ENCODE measurements around the gene KCNMB3.
"Not testable (repeated sequence)": the region's sequence is repeated elsewhere in the genome, so short reads cannot be mapped to it uniquely, and the experiment has no call there.

Gene KCNMB3

GRCh38 chr3:179260949-179261765, 10.2 kb upstream of the KCNMB3 start:
- H3K36me3 ChIP-seq (ENCODE audit: control insufficient read depth, low read depth, low read length) = no peaks in the 10 kb centered on the region
- peak overlapping the region; percentile 61 for H3K4me3 ChIP-seq (ENCODE audit: low read length)
- peaks cover 8% of the 10 kb centered on the region for H3K9me3 ChIP-seq (ENCODE audit: control insufficient read depth, low read depth, low read length)
- peaks cover 7% of the 10 kb centered on the region for H3K27me3 ChIP-seq (ENCODE audit: control insufficient read depth, insufficient read depth, low read length)
- H3K9ac ChIP-seq (ENCODE audit: low read length) = no peak overlapping the region
- no peak overlapping the region for H3K27ac ChIP-seq (ENCODE audit: low read length)
- H3K4me1 ChIP-seq (ENCODE audit: control insufficient read depth, low read depth, low read length) = peaks cover 3% of the 10 kb centered on the region

DNA sequence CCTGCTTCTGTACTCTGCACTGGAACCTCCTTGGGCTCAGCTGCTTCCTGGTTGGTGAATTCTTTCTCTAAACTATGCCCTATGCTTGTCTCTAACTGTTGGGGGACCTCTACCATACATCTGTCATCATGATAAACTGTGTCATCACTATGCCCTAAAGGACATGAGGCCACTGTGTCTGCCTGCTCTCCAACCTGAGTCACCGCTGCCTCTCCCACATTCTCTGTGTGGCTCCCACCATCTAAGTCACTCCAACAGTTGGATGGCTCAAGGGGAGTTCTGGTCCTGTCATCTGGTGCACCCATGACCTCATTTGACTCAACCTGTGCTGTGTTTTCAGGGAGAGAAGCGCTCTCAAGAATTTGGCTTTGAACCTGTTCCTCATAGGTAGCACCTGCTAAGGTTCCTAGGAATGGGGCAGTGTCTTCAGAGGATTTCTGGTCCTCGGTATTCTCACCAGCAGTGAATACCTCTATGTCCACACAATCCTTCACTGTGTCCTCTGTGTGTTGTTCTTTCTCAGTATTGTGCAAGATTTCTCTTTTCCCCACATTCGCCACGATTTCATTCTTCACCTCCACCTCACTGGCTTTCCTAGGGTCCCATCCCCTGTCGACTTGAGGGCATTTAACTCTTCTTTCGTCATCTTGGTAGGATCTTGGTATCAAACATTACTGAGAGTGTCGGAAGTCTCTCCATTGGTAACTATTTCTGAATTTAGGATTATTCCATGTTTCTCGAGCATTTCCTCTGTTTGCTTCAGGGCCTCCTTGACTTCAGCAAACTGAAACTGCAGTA, 9.2 kb upstream of the KCNMB3 start:
- not testable (repeated sequence) for H3K27me3 ChIP-seq (ENCODE audit: control insufficient read depth, insufficient read depth, low read length); H3K27ac ChIP-seq (ENCODE audit: low read length); H3K9ac ChIP-seq (ENCODE audit: low read length); H3K9me3 ChIP-seq (ENCODE audit: control insufficient read depth, low read depth, low read length); H3K4me1 ChIP-seq (ENCODE audit: control insufficient read depth, low read depth, low read length); H3K36me3 ChIP-seq (ENCODE audit: control insufficient read depth, low read depth, low read length)
- H3K4me3 ChIP-seq (ENCODE audit: low read length) = peak overlapping the region; percentile 61

DNA sequence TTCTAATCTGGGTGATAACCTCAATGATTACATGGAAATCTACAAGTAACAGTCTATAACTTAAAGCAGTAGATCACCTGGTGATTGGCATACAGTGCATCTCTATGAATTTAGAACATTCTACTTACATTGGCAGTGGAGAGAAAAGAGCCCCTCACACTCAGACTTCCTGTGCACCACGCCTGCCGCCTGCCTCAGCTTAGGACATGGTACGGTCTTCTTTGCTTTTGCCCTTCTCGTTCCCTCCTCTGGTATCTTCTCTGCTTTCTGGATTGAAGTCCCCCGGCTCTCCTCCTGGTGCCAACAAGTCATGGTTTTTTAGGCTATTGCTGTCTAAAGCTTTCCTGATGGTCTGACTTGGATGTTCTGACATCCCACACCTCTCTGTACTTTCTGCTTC, 7.9 kb upstream of the KCNMB3 start:
- peaks cover 7% of the 10 kb centered on the region for H3K27me3 ChIP-seq (ENCODE audit: control insufficient read depth, insufficient read depth, low read length)
- H3K9me3 ChIP-seq (ENCODE audit: control insufficient read depth, low read depth, low read length) = peaks cover 8% of the 10 kb centered on the region
- H3K4me1 ChIP-seq (ENCODE audit: control insufficient read depth, low read depth, low read length) = peaks cover 3% of the 10 kb centered on the region
- H3K9ac ChIP-seq (ENCODE audit: low read length) = no peak overlapping the region
- H3K36me3 ChIP-seq (ENCODE audit: control insufficient read depth, low read depth, low read length) = no peaks in the 10 kb centered on the region
- no peak overlapping the region for H3K4me3 ChIP-seq (ENCODE audit: low read length)
- no peak overlapping the region for H3K27ac ChIP-seq (ENCODE audit: low read length)

GRCh38 chr3:179257742-179258141, 6.8 kb upstream of the KCNMB3 start:
- not testable (repeated sequence) for H3K4me3 ChIP-seq (ENCODE audit: low read length); H3K36me3 ChIP-seq (ENCODE audit: control insufficient read depth, low read depth, low read length); H3K27ac ChIP-seq (ENCODE audit: low read length); H3K4me1 ChIP-seq (ENCODE audit: control insufficient read depth, low read depth, low read length); H3K27me3 ChIP-seq (ENCODE audit: control insufficient read depth, insufficient read depth, low read length); H3K9me3 ChIP-seq (ENCODE audit: control insufficient read depth, low read depth, low read length); H3K9ac ChIP-seq (ENCODE audit: low read length)

DNA sequence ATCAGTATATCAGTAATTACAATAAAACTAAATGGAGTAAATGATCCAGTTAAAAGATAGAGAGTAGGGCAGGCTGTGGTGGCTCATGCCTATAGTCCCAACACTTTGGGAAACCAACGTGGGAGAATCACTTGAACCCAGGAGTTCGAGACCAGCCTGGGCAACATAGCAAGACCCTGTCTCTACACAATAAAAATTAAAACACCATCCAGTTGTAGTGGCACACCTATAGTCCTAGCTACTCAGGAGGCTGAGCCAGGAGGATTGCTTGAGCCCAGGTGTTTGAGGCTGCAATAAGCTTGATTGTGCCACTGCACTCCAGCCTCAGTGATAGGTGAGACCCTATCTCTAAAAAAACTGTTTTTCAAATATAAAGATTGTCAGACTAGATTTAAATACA, 5.9 kb upstream of the KCNMB3 start:
- H3K4me1 ChIP-seq (ENCODE audit: control insufficient read depth, low read depth, low read length) = peaks cover 3% of the 10 kb centered on the region
- no peak overlapping the region for H3K9ac ChIP-seq (ENCODE audit: low read length)
- H3K4me3 ChIP-seq (ENCODE audit: low read length) = no peak overlapping the region
- H3K36me3 ChIP-seq (ENCODE audit: control insufficient read depth, low read depth, low read length) = no peaks in the 10 kb centered on the region
- H3K9me3 ChIP-seq (ENCODE audit: control insufficient read depth, low read depth, low read length) = peaks cover 8% of the 10 kb centered on the region
- H3K27me3 ChIP-seq (ENCODE audit: control insufficient read depth, insufficient read depth, low read length) = peaks cover 7% of the 10 kb centered on the region
- H3K27ac ChIP-seq (ENCODE audit: low read length) = no peak overlapping the region

DNA sequence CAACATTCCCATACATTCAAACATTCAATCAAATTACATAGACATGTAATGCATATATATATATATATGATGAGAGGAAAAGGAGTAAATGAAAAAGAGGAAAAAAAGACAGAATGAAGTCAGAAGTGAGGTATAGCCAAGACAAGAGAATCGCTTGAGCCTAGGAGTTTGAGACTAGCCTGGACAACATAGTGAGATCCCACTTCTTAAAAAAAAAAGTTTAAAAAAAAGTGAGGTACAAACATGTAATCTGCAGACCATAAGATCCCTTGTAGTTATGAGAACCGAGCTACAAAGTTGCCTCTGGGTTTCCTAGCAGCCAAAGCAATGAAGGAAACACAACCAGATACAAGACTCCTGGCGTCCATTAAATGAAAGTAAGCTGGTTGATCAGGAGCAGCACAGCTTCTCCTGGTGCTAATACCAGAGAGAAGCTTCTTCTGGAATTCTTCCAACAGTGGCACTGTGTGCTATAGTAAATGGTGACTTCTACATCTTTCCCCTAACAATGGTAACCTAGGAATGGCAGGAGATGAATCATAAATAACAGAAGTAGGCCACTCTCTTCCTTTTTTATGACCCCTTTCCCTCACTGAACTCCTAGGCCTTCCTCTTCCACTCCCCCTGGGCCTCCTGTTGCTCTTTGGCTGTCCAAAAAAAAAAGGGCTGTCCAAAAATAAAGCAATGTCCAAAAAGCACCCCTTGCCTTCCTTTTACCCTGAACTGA, 3.5 kb downstream of the KCNMB3 start:
- no peaks in the 10 kb centered on the region for H3K36me3 ChIP-seq (ENCODE audit: control insufficient read depth, low read depth, low read length)

DNA sequence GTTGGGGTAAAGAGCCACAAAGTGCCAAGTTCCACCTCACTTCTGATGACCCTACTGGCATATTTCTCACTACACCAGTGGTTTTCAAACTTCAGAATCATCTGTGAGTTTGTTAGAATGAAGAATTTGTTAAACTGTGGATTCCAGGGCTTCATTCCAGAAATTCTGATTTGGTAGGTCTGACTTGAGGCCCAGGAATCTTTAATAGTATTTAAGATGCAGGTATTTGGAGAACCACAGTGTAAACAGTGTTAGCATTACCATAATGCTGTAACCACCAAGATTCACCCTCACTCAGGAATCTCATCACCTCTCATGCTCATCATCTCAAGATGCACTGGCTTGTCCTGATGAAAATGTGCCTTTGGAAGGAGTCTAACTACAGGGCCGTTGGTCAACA, 6.0 kb downstream of the KCNMB3 start:
- Histone ChIP-seq H3K9me3 (ENCODE audit: control insufficient read depth, low read depth, low read length) (no peaks in the 10 kb centered on the region), H3K4me1 (ENCODE audit: control insufficient read depth, low read depth, low read length) (no peaks in the 10 kb centered on the region), H3K4me3 (ENCODE audit: low read length) (no peak overlapping the region), H3K27me3 (ENCODE audit: control insufficient read depth, insufficient read depth, low read length) (no peaks in the 10 kb centered on the region), H3K36me3 (ENCODE audit: control insufficient read depth, low read depth, low read length) (no peaks in the 10 kb centered on the region), H3K9ac (ENCODE audit: low read length) (no peak overlapping the region), H3K27ac (ENCODE audit: low read length) (no peak overlapping the region)

More for the DNA sequence above, 3.5 kb downstream of the KCNMB3 start:
- no peaks in the 10 kb centered on the region for H3K9me3 ChIP-seq (ENCODE audit: control insufficient read depth, low read depth, low read length)
- H3K27ac ChIP-seq (ENCODE audit: low read length) = no peak overlapping the region
- H3K27me3 ChIP-seq (ENCODE audit: control insufficient read depth, insufficient read depth, low read length) = no peaks in the 10 kb centered on the region
- no peak overlapping the region for H3K4me3 ChIP-seq (ENCODE audit: low read length)
- H3K4me1 ChIP-seq (ENCODE audit: control insufficient read depth, low read depth, low read length) = no peaks in the 10 kb centered on the region
- H3K9ac ChIP-seq (ENCODE audit: low read length) = no peak overlapping the region

- H3K9ac ChIP-seq (ENCODE audit: low read length); H3K4me1 ChIP-seq (ENCODE audit: control insufficient read depth, low read depth, low read length): not testable (repeated sequence)
Observed at GRCh38 chr3:179242859-179243258, 8.1 kb downstream of the KCNMB3 start.

DNA sequence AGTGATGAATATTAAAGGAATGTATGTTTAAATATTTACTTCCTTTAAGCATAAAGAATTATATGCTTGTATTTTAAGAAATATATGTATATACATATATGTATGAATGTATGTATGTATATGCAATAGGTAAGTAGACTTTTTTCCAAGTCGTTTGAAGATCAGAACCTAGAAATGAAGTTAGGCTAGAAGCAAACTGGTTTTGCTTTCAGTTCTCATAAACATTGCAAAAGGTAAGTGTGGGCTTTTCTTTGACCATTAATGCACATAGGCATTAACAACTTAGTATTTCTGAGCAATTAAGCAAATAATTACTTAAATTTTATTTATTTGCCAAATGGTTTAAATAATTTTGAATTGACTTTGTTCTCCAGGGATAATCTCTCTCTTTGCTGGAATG, 10.6 kb downstream of the KCNMB3 start:
- H3K27me3 ChIP-seq (ENCODE audit: control insufficient read depth, insufficient read depth, low read length); H3K4me3 ChIP-seq (ENCODE audit: low read length); H3K27ac ChIP-seq (ENCODE audit: low read length); H3K36me3 ChIP-seq (ENCODE audit: control insufficient read depth, low read depth, low read length); H3K4me1 ChIP-seq (ENCODE audit: control insufficient read depth, low read depth, low read length); H3K9me3 ChIP-seq (ENCODE audit: control insufficient read depth, low read depth, low read length); H3K9ac ChIP-seq (ENCODE audit: low read length): not testable (repeated sequence)

More at GRCh38 chr3:179242859-179243258, 8.1 kb downstream of the KCNMB3 start:
- not testable (repeated sequence) for H3K27ac ChIP-seq (ENCODE audit: low read length); H3K4me3 ChIP-seq (ENCODE audit: low read length); H3K36me3 ChIP-seq (ENCODE audit: control insufficient read depth, low read depth, low read length); H3K27me3 ChIP-seq (ENCODE audit: control insufficient read depth, insufficient read depth, low read length); H3K9me3 ChIP-seq (ENCODE audit: control insufficient read depth, low read depth, low read length)

GRCh38 chr3:179236669-179237301, 14.1 kb downstream of the KCNMB3 start:
- H3K27me3 ChIP-seq (ENCODE audit: control insufficient read depth, insufficient read depth, low read length) = no peaks in the 10 kb centered on the region
- H3K4me1 ChIP-seq (ENCODE audit: control insufficient read depth, low read depth, low read length) = peaks cover 3% of the 10 kb centered on the region
- no peak overlapping the region for H3K9ac ChIP-seq (ENCODE audit: low read length)
- H3K4me3 ChIP-seq (ENCODE audit: low read length) = no peak overlapping the region
- no peaks in the 10 kb centered on the region for H3K9me3 ChIP-seq (ENCODE audit: control insufficient read depth, low read depth, low read length)
- H3K27ac ChIP-seq (ENCODE audit: low read length) = no peak overlapping the region
- H3K36me3 ChIP-seq (ENCODE audit: control insufficient read depth, low read depth, low read length) = no peaks in the 10 kb centered on the region

GRCh38 chr3:179234199-179234598, 16.7 kb downstream of the KCNMB3 start:
- Histone ChIP-seq H3K36me3 (ENCODE audit: control insufficient read depth, low read depth, low read length) (peaks cover 3% of the 10 kb centered on the region), H3K9me3 (ENCODE audit: control insufficient read depth, low read depth, low read length) (no peaks in the 10 kb centered on the region), H3K27me3 (ENCODE audit: control insufficient read depth, insufficient read depth, low read length) (no peaks in the 10 kb centered on the region), H3K27ac (ENCODE audit: low read length) (no peak overlapping the region), H3K4me3 (ENCODE audit: low read length) (no peak overlapping the region), H3K9ac (ENCODE audit: low read length) (no peak overlapping the region), H3K4me1 (ENCODE audit: control insufficient read depth, low read depth, low read length) (peaks cover 3% of the 10 kb centered on the region)
